Fibroblast of skin of right quadriceps (primary cell): Measurements from ENCODE around the gene RPS6KB1.
"Not testable (repeated sequence)": the region's sequence is repeated elsewhere in the genome, so short reads cannot be mapped to it uniquely, and the experiment has no call there.

Source experiments
- DNase-seq: peaks from one replicate; pipeline ENCODE4 v3.0.0-alpha.2; 2013

RPS6KB1 gene

GRCh38 chr17:59872351-59872750 is 20.6 kb upstream of the RPS6KB1 start:
- DNase-seq = no peak

GRCh38 chr17:59873414-59873813 is 19.5 kb upstream of the RPS6KB1 start:
- DNase-seq = not testable (repeated sequence)

DNA sequence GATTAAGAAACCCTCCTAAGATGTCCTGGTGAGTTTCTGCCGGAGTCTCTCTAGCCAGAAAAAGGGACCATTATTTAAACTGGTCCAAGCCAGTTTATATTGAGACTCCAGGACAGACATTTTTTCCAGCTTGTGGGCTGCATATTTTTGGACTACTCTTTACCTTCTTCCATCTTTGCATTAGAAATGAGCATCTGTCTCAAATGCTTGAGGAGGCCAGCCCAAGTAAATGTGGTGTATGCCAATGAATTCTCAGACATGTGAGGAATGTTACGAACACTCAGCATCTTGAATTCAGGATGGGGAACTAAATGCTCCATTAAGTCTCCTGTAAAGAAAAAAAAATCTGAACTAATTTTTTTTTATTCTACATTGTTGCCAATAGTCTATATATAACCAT is 18.5 kb upstream of the RPS6KB1 start:
- no peak for DNase-seq

- DNase-seq = no peak
Measured at GRCh38 chr17:59876107-59876506, 16.8 kb upstream of the RPS6KB1 start.

GRCh38 chr17:59877965-59878364 is 15.0 kb upstream of the RPS6KB1 start:
- no peak for DNase-seq

DNA sequence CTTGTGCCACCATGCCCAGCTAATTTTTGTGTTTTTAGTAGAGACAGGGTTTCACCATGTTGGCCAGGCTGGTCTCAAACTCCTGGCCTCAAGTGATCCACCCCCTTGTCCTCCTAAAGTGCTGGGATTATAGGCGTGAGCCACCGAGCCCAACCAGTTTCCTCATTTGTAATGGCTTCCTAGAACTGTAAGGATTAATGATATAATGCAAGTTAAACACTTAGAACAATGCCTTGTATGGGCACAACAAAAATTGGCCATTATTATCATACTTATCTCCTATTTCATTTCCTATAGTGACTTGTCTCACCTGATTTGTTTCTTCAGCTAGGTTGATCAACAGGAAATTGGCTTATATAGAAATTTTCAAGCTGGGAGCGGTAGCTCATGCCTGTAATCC is 14.3 kb upstream of the RPS6KB1 start:
- no peak for DNase-seq

DNA sequence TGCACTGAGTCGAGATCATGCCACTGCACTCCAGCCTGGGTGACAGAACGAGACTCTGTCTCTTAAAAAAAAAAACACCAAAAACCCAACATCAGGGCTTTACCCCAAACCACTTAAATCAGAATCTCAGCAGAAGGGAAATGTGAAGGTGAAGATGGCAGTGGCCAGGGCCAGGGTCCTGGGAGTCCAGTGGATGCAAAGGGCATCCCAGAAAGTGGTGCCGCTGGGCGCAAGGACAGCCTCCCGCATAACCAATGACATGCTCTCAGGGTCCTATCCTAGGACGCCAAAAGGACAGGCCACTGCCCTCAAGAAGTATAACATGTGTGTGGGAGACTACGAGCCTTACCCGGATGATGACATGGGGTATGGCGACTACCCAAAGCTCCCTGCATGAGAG is 8.1 kb upstream of the RPS6KB1 start:
- DNase-seq = no peak

GRCh38 chr17:59888145-59888750 is 4.7 kb upstream of the RPS6KB1 start:
- no peak for DNase-seq

GRCh38 chr17:59890720-59891119 is 2.2 kb upstream of the RPS6KB1 start:
- DNase-seq = no peak

DNA sequence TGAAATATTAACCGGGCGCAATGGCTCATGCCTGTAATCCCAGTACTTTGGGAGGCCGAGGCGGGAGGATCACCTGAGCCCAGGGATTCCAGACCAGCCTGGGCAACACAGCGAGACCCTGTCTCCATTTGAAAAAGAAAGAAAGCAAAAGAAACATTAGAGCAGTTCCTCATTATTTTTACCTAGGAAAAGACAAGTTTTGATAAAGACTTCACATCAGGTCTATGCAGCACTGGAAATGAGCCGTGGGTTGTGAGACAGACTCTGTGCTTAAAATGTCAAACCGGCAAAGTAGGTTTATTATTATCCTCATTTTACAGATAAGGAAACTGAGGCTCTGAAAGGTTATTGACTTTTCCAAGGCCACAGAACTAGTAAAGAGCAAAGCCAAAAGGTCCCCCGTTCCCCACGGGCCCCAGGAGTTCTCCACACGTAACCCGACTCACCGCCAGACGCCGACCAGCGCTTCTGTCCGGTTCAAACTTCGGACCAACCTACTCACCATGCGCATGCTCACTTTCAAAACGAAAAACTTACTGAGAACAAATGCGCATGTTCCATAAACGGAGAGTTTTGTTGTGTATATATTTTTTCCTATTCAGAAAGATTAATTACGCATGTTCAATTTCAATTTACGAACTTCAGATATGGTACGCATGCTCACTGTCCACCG is 534 bp upstream of the RPS6KB1 start:
- DNase-seq = no peak

- DNase-seq = no peak
Measured at GRCh38 chr17:59893676-59894100, 767 bp downstream of the RPS6KB1 start.

DNA sequence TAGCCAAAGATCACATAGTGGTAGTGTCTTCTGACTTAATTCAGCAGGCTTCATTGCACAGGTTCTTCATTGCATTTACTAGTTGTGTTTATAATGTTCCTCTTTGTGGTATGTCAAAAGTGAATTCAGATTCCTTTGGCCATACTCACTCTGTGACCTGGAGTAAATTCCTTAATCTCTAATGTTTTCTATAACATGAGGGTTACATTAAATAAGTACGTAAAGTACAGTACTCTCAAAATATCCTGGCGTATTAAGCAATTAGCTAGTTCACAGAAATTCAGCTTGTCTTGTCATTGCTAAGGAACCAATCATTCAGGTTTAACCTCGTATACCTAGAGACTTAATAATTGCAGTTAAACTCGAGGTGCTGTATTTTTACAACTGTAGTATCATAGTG is 4.2 kb downstream of the RPS6KB1 start:
- peak; percentile 49 for DNase-seq

- DNase-seq = no peak
Measured at GRCh38 chr17:59899099-59899498, 6.2 kb downstream of the RPS6KB1 start.

GRCh38 chr17:59901604-59902003 is 8.7 kb downstream of the RPS6KB1 start:
- DNase-seq = no peak

DNA sequence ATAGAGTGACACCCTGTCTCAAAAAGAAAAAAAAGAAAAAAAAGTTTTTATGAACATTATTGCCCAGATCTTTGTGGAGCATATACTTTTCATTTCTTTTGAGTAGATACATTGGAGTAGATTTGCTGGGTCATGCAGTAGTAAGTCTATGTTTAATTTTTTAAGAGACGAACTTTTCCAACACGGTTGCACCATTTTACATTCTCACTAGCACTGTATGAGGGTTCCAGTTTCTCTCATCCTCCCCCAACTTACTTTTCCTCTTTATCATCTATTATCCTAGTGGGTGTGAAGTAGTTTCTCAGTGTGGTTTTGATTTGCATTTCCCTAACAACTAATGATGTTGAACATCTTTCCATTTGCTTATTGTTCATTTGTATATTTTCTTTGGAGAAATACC is 10.5 kb downstream of the RPS6KB1 start:
- no peak for DNase-seq

DNA sequence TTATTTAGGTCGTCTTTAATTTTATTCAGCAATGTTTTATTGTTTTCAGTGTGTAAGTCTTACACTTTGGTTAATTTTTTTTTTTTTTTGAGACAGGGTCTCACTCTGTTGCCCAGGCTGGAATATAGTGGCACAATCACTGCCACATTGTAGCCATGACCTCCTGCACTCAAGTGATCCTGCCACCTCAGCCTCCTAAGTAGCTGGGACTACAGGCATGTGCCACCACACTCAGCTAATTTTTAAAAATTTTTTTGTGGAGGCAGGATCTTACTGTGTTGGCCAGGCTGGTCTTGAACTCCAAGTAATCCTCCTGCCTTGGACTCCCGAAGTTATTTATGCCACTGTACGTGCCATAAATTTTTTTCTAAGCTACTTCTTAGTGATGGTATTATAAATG is 14.5 kb downstream of the RPS6KB1 start:
- DNase-seq = no peak

DNA sequence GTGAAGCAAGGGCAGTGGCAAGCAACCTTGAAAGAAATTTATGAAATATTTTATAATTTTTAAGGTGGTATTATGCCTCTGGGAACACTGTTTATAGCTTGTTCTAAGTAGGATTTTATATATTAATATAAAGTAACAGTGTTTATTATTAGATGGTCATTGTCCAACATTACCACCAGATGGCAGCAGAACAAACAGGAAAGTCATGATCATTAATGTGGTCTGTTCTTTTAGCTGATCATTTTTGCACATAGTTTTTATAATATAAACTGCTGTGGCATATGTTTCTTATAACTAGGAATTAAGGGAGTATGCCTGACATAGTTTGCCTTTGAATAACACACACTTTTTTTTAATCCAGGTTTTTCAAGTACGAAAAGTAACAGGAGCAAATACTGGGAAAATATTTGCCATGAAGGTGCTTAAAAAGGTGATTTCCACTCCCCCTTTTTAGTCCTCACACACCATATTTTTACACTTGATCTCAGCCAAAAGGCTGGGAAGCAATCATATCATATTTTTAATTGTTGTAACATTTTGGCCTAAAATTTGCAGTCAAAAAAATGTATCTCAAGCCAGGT is 21.4 kb downstream of the RPS6KB1 start:
- peak; percentile 48 for DNase-seq

- no peak for DNase-seq
Measured at GRCh38 chr17:59916446-59916845, 23.5 kb downstream of the RPS6KB1 start.

DNA sequence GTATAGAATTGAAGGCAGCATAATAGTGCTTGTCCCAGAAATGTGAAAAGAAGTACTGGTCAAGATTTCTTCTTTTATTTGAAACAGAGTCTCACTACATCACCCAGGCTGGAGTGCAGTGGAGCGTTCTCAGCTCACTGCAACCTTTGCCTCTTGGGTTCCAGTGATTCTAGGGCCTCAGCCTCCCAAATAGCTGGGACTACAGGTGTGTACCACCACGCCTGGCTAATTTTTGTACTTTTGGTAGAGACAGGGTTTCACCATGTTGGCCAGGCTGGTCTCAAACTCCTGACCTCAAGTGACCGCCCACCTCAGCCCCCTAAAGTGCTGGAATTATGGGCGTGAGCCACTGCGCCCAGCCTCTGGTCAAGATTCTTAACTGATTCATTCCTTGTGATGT is 27.7 kb downstream of the RPS6KB1 start:
- DNase-seq = not testable (repeated sequence)

DNA sequence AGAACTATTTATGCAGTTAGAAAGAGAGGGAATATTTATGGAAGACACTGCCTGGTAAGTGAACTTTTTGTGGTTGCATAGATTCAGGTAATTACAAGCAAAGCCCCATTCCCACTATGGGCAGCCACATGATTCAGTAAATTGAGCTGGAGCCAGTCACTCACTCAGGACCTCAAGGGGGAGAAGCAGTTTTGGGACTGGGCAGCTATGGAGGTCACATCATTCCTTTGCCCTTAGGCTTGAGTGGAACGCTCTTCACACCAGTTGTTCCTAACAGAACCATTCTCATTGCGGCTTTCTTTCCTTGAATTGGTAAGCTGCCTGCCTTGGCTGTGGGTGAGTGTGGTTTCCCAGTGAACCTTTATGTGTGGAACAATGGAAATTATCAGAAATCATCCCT is 37.2 kb downstream of the RPS6KB1 start:
- not testable (repeated sequence) for DNase-seq

GRCh38 chr17:59930768-59931167 is 37.8 kb downstream of the RPS6KB1 start:
- peak; percentile 24 for DNase-seq

DNA sequence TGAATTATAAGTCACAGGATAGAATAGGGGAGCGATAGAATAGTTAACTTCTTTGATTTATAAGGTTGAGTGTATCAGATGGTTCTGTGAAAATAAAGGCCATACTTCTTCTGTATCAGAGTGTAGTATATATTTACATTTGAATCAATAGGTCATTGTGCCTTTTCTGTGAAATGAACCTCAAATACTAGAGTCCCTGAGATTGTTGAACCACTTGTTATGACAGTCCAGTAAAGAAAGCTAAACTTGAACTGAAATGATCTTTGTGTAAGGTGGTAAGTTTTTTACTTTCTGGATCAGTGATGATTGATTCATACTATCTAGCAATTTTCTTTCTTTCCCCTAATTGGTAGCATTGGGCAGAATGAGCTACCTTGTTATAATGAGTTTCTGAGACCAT is 40.4 kb downstream of the RPS6KB1 start:
- DNase-seq = not testable (repeated sequence)

DNA sequence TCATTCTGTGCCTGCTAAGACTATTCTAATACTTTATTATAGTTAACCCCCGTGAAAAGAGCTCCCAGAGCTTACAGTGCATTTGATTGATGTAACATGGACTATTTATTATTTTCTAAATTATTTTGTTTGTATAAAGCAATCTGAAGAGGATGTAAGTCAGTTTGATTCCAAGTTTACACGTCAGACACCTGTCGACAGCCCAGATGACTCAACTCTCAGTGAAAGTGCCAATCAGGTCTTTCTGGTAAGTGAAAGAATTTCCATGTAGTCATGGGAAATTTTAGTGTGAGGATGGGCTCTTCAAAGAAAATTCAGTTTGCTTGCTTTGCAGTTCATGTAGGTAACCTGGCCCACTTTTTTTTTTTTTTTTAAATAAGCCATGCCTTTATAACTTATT is 47.8 kb downstream of the RPS6KB1 start:
- DNase-seq = not testable (repeated sequence)

DNA sequence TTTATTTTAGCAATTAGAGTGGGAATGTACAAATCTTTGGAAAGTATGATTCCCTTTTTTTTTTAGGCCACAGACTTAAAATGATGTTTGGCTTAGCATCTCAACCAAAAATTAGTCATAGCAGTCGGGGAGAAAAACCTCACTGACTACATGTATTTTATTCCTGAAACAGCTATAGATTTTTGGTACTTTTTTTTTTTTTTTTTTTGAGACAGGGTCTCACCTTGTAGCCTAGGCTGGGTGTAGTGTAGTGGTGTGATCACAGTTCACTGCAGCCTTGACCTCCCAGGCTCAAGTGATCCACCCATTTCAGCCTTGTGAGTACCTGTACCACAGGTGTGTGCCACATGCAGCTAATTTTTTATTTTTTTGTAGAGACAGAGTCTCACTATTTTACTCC is 48.2 kb downstream of the RPS6KB1 start:
- DNase-seq = no peak

DNA sequence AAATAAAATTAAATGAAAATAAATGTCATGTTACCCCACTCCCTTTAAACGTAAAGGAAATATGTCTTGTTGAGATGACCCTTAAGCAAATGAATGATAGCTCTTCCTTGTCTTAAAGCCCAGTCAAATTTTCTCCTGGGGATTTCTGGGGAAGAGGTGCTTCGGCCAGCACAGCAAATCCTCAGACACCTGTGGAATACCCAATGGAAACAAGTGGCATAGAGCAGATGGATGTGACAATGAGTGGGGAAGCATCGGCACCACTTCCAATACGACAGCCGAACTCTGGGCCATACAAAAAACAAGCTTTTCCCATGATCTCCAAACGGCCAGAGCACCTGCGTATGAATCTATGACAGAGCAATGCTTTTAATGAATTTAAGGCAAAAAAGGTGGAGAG is 53.5 kb downstream of the RPS6KB1 start:
- not testable (repeated sequence) for DNase-seq
